ENCODE measurements around the gene HMX1. TPM values are rescaled to one million over a fixed set of nuclear protein-coding genes. Genes with fewer than 3 reads are reported as not detected.

HMX1 gene
- total RNA-seq, 2 donors from 2014 or later, result not detected

DNA sequence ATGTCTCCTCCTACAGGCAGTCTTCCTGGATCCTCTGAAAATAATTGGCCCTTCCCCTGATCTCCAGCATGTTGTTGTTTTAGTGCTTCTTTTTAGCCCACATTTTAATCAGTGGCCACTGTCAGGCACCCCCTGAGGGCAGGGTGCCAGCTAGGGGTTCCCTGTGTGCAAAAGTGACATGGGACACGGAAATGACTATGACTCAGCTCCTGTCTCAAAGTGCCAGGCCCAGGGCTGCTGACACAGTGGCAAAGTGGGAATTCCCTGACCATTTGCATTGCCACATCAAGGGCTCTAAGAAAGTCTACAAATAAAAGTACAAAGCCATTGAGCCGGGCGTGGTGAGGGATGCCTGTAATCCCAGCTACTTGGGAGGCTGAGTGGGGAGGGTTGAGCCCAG, 24.8 kb downstream of the HMX1 start:
- Mint-ChIP-seq H3K9me3 (peaks cover 0 to 6% of the 10 kb centered on the region in 2 donors), H3K36me3 (no peaks in the 10 kb centered on the region), H3K27ac (no peak overlapping the region)
- DNase-seq (ENCODE audit: low spot score in 2 of 2) (no peak), ATAC-seq (no peak)

DNA sequence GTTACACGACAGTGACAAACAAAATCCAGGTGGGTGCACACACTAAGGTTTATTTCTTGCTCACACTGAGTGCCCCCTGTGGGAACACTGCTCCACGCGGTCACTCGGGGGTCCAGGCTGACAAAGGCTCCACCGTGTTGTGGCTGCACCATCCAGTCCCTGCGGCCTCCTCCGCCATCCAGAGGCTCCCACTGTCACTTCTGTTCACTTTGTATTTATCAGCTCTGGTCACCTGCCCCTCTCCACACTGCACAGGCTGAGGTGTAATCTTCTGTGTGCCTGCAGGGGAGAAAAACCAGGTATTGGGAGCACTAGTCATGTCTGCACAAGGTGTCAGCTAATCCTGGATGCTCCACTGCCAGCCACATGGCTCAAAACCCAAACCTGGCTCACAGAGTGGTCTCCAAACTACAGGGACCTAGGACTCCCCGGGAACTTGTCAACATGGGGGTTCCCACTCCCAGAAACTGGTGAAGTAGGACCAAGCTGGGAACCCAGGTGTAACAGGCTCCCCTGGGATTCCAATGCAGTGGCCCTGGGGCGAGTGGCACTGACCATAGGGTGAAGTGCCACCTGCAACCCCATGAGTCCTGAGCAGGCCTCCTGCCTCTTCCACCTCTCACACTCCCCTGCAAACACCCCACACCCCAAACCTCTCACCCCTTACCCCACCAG, 25.5 kb downstream of the HMX1 start:
- ATAC-seq (no peak), DNase-seq (ENCODE audit: low spot score in 2 of 2) (peak in 1 of 2 donors; percentile 38)
- Mint-ChIP-seq H3K27ac (no peak overlapping the region), H3K36me3 (no peaks in the 10 kb centered on the region), H3K9me3 (peaks cover 0 to 6% of the 10 kb centered on the region in 2 donors)

DNA sequence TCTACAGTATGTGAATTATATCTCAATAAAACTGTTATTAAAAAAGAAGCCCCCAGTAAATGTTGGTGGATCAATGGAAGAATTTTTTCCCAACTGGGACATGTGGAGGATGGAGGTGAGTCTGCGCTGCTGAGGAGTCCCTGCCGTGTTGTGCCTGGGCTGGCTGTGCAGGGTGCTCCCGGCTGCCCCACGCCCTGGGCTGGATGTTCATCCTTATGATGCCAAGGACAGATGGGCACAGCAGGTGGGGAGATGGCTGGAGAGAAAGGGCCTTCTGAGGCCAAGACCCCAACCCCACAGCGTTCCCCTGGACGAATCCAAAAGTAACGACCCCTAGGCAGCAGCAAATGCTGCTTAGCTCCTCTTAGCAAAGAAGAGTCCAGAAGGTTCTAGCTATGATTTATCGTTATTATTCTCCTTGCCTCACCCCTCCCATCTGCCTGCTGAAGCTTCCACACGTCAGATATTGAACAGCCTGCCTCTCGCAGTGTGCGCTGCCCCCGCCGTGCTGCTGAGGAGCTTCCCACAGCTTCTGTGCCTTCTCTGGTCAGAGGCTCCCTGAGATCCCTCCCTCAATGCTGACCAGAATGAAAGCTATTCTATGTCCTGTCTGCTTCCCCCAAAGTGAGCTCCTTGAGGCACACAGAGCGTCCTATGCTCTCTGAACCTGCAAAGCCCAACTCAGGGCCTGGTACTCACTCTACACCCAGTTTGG, 26.5 kb downstream of the HMX1 start:
- DNase-seq (ENCODE audit: low spot score in 2 of 2) (peak in 1 of 2 donors; percentile 9), ATAC-seq (no peak)
- peaks cover 0 to 6% of the 10 kb centered on the region in 2 donors for H3K9me3 Mint-ChIP-seq
- H3K27ac Mint-ChIP-seq, result no peak overlapping the region
- H3K36me3 Mint-ChIP-seq, result no peaks in the 10 kb centered on the region

DNA sequence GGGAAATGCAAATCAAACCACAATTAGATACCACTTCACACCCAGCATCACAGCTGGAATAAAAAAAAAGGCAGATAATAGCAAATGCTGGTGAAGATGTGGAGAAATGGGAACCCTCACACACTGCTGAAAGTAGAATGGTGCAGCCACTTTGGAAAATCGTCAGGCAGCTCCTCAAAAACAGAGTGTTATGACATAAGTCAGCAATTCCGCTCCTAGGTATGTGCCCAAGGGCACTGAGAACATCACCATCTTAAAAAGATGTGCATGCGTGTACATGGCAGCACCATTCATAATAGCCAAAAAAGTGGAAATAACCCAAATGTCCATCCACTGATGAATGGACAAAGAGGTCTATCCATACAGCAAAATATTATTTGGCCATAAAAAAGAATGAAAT, 28.0 kb downstream of the HMX1 start:
- Mint-ChIP-seq H3K36me3 (no peaks in the 10 kb centered on the region), H3K9me3 (peaks cover 0 to 6% of the 10 kb centered on the region in 2 donors), H3K27ac (no peak overlapping the region)
- ATAC-seq, result no peak
- no peak for DNase-seq (ENCODE audit: low spot score in 2 of 2)

DNA sequence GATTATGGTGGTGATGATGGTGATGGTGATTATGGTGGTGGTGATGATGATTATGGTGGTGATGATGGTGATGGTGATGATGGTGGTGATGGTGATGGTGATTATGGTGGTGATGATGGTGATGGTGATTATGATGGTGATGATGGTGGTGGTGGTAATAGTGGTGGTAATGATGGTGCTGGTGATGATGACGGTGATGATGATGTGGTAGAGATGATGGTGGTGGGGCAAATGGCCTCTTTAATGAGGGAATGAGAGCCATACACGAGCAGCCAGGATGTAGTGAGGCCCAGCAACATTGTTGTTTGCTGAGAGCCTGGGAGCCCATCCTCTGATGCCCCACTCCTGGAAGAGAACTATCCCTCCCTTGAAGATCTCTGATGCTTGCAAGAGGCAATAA, 29.0 kb downstream of the HMX1 start:
- Mint-ChIP-seq H3K27ac (no peak overlapping the region), H3K9me3 (peaks cover 0 to 6% of the 10 kb centered on the region in 2 donors), H3K36me3 (no peaks in the 10 kb centered on the region)
- no peak for ATAC-seq
- no peak for DNase-seq (ENCODE audit: low spot score in 2 of 2)

DNA sequence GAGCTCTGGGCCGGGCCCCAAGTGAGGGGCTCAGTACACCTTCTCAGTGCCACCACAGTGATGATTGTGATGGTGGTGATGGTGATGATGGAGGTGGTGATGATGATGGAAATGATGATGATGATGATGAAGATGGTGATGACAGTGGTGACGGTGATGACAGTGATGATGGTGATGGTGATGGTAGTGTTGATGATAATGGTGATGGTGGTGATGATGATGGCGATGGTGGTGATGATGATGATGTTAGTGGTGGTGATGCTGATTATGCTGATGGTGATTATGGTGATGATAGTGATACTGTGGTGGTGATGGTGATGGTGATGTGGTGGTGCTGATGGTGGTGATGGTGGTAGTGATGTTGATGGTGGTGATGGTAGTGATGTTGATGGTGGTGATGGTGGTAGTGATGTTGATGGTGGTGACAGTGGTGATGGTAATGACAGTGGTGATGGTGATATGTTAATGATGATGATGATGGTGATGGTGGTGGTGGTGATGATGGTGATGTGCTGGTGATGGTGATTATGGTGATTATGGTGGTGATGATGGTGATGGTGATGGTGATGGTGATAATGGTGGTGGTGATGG, 29.9 kb downstream of the HMX1 start:
- peaks cover 0 to 6% of the 10 kb centered on the region in 2 donors for H3K9me3 Mint-ChIP-seq
- ATAC-seq, result no peak
- no peak overlapping the region for H3K27ac Mint-ChIP-seq
- H3K36me3 Mint-ChIP-seq, result no peaks in the 10 kb centered on the region
- DNase-seq (ENCODE audit: low spot score in 2 of 2), result peak in 1 of 2 donors; percentile 3

DNA sequence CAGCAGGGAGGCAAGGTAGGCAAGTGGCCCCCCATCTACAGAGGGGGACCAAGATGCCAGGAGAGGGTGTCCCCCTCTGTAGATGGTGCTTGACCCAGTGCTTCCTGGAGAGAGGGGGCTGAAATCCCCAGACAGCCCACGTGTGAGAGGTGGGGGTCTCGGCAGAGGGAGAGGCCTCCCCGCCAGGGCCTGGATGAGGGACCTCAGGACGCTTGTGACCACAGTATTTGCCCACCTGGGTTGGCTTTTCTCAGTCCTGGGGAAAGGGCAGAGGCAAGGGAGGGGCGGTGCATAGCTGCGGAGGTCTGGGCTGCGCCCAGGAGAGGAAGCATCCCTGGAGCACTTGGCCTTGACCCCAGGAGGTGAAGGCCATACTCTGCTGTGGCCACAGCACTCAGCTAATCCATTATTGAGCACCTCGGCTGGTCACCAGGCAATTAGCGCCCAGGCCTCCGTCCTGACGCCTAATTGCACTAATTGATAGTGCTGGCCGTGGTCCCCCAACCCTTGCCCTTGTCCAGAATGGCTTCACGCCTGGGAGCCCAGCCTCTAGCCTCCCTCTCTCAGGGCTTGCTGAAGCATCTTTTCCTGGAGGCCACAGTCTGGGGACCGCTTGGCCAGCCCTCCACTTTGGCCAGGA, 30.7 kb downstream of the HMX1 start:
- H3K36me3 Mint-ChIP-seq, result no peaks in the 10 kb centered on the region
- no peak overlapping the region for H3K27ac Mint-ChIP-seq

DNA sequence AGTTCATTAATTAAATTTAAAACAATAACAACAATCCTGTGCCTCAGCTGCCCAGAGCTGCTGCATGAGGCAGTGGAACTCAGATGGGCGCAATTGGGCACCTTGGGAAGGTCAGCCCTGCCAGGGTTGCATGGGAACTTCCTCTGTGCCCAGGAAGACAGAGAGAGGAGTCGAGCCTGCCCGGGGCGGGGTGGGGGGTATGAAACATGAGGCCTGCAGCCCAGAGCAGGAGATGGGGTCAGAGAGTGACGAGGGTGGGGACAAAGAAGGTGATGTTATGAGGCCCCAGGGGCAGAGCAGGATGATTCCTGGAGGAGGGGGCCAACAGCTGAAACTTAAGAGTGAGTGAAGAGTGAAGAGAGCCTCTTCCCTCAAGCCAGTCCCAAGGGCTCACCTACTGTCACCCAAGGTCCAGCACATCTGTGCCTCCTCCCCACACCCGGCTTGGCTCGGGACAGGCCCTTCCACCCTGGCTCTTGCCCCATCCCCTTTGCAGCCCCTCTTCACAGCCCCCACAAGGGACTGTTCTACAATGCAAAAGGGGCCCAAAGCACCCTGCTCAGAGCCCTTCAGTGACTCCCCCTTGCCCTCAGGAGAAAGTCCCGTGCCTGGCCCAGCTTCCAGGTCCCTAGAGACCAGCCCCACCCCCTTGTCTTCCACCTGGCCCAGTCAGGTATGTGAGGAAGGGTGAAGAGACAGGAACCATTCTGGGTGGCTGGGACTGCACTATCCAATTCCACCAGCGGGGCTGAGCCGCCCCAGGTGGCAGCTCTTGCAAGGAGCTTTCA, 31.4 kb downstream of the HMX1 start:
- H3K9me3 Mint-ChIP-seq, result peaks cover 0 to 6% of the 10 kb centered on the region in 2 donors
- peak in 1 of 2 donors; percentile 42 for DNase-seq (ENCODE audit: low spot score in 2 of 2)

More for the DNA sequence above, 30.7 kb downstream of the HMX1 start:
- no peak for ATAC-seq
- DNase-seq (ENCODE audit: low spot score in 2 of 2), result no peak
- H3K9me3 Mint-ChIP-seq, result peaks cover 0 to 6% of the 10 kb centered on the region in 2 donors

DNA sequence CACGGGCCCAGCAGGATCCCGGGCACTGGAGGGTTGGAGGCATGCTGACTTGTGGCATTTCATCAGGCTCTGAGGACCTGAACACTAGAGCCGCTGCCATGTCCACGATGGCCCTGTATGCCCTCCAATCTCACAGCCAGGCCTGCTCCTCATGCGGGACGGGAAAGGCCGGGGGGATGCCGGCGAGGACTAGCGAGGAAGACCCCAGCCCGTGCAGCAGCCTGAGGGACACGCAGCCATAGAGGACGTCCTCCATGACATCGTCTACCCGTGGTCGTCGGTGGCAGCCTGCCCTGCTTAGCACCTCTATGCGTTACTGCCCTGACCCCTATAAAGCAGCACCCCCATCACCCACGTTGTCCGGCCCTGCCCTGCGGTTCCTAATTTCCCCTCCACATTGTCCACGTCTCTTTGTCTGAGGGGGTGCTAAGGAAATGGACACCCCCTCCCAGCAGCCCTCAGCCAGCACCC, 32.6 kb downstream of the HMX1 start:
- ATAC-seq (no peak), DNase-seq (ENCODE audit: low spot score in 2 of 2) (peak in 1 of 2 donors; percentile 31)
- H3K27ac Mint-ChIP-seq, result peak overlapping the region in 1 of 2 donors; percentile 70
- no peaks in the 10 kb centered on the region for H3K36me3 Mint-ChIP-seq
- peaks cover 0 to 6% of the 10 kb centered on the region in 2 donors for H3K9me3 Mint-ChIP-seq

More for the DNA sequence above, 31.4 kb downstream of the HMX1 start:
- no peak overlapping the region for H3K27ac Mint-ChIP-seq
- H3K36me3 Mint-ChIP-seq, result no peaks in the 10 kb centered on the region
- no peak for ATAC-seq

DNA sequence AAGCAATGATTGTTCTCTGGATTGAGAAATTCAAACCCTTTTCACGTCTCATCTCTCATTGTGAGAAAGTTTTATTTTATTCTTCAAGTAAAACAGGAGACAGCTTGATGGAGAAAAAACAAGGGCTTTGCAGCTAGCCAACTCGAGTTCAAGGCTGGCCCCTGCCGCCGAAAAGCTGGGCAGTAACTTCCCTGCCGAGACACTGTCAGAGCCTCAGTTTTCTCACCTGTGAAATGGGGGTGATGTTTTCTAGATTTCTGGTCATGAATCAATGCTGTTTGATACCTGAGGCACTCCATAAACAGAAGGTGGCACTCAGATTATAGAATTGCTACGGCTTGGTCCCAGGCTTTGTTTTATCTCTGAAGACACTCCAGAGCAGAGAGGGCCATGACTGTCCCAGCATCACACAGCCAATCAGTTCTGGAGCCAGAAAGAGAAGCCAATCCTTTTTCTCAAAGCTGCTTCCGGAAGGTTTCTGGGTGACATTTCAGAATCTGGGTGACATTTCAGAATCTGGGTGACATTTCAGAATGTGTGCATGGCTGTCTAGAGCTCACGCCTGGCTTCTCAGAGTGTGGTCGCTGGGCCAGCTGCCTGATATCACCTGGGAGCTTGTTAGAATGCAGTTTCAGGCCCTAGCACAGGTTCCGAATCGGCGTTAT, 33.2 kb downstream of the HMX1 start:
- H3K27ac Mint-ChIP-seq, result no peak overlapping the region
- ATAC-seq (no peak), DNase-seq (ENCODE audit: low spot score in 2 of 2) (no peak)
- H3K9me3 Mint-ChIP-seq, result peaks cover 0 to 5% of the 10 kb centered on the region in 2 donors
- H3K36me3 Mint-ChIP-seq, result no peaks in the 10 kb centered on the region

DNA sequence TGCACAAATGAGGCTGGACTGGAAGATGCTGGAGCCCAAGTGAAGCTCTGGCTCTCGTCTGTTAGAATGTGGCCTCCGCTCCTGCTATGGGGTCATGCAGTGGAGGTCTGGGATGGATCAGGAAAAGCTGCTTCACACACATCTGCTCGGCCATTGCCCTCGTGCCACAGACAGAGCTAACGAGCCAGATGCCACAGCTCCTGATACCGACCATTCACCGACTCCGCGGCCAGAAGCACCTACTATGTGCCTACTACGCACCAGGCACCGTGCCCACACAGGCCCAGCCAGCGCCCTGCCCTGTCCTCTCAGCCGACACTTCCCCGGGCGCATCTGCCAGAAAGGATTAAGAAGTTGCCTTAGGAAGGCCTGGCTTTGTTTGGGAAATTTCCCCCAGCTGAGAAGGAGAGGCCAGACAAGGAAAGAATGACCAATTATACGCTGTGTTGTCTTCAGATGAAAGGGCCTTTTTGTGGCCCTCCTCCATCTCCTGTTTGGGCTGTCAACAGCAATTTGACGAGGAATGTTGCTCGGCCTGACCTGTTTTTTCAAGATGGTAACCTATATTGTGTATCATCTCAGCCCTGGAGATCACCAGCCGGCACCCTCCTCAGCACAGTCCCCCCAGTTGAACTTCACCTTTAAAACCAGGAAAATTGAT, 34.3 kb downstream of the HMX1 start:
- DNase-seq (ENCODE audit: low spot score in 2 of 2), result peak in 1 of 2 donors; percentile 45
- ATAC-seq, result no peak
- no peaks in the 10 kb centered on the region for H3K36me3 Mint-ChIP-seq
- no peak overlapping the region for H3K27ac Mint-ChIP-seq
- H3K9me3 Mint-ChIP-seq, result no peaks in the 10 kb centered on the region

DNA sequence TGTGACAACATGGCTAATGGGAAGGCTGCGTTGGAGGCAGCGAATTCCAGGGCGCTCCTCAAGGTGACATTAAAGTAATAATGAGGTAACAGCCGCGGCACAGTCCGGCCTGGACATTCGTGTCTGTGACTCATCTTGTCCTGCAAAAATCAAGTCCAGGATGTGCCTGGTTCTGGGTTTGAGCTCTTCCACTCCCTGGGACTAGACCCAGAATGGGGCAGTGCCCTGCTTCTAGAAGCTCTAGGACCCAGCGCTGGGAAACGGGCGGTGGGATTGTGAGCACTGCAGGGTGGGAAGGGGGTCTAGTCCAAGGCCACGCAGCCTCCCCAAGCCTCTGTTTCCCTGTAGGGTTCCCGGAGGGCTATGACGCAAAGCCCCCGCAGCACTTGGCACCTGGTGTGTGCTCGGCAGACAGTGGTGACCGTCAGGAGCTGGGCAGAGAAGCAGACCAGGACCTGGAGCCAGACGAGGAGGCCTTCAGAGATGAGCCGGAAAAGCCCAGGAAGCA, 34.9 kb downstream of the HMX1 start:
- no peaks in the 10 kb centered on the region for H3K9me3 Mint-ChIP-seq
- no peak overlapping the region for H3K27ac Mint-ChIP-seq
- no peak for ATAC-seq
- peak in 1 of 2 donors; percentile 33 for DNase-seq (ENCODE audit: low spot score in 2 of 2)
- no peaks in the 10 kb centered on the region for H3K36me3 Mint-ChIP-seq

DNA sequence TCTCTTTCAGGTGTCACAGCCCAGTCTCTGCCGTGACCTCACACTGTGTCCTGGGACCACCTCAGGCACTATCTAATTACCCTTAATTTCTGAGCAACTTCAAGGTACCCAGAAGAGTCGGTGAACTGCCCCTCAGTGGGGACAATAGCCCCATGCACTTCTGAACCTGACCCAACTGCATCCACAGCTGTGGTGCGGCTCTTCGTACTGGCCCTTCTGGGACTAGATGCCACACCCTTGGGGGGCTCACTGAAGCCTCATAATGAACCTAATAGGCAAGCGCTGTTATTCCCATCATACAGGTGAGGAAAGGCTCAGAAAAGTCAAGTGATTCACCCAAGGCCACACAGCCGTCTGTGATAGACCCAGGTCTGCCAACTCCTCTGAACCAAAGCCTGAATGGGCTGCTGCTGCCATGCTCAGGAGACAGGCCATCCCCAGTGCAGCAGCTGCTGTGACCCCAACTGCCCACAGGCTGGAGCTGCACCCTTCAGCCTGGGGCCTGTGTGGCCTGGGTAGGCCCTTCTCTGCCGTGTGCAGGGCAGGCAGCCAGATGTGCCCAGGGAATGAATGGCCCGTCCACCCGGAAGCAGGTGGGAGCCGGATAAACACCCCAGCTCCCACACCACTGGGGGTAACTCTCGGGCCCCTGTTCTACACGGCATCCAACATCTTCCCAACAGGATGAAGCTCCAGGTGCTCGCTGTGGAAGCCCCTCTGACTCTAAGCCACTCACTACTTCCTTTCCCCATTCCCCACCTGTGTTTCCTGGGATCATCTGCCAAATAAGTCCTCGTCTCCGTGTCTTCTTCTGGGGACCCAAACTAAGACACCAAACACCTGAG, 35.9 kb downstream of the HMX1 start:
- DNase-seq (ENCODE audit: low spot score in 2 of 2) (peak in 1 of 2 donors; percentile 31), ATAC-seq (no peak)
- Mint-ChIP-seq H3K27ac (no peak overlapping the region), H3K9me3 (no peaks in the 10 kb centered on the region), H3K36me3 (no peaks in the 10 kb centered on the region)

DNA sequence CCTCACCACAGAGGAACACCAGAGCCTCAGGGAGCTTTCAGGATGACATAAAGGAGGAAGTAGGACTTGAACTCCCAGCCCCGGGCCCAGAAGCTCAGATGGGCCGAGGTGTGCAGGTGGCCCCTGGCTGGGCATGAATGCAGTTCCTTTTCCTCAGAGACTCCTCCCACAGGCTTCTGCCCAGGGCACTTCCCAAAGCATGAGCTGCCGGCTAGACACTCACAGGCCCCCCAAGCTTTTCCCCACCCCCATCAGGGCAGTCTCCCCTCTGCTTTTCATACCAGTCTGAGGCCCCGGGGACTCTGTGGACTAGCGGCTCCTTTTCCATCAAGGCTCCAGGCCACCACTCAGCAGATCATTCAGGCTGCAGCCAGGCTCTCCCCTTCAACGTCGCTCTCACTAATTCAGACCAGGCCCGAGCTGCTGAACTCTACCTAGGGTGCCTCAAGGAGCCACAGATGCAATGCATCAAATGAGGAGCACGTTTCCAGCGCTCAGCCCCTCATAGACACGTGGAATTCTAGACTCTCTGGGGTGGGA, 36.9 kb downstream of the HMX1 start:
- peak in 1 of 2 donors; percentile 30 for DNase-seq (ENCODE audit: low spot score in 2 of 2)
- Mint-ChIP-seq H3K36me3 (no peaks in the 10 kb centered on the region), H3K27ac (no peak overlapping the region), H3K9me3 (no peaks in the 10 kb centered on the region)
- ATAC-seq, result no peak

Measured in activated naive CD4-positive, alpha-beta T cell treated with anti-CD3 and anti-CD28 coated beads, Interleukin-2, amount 50 U/mL, for 72 hours (primary cell).